Left hindlimb (tissue), 1 donor: ENCODE measurements around the gene USP44.
"Not testable (repeated sequence)": the region's sequence is repeated elsewhere in the genome, so short reads cannot be mapped to it uniquely, and the experiment has no call there.

Source experiments
- DNase-seq: peaks from one replicate; pipeline ENCODE4 v3.0.0-alpha.2; 2018

Gene USP44

GRCh38 chr12:95551305-95551704 is at the start of gene USP44:
Gene USP44, minus strand, starts transcription at chr12:95551476. Its CDS starts 17,220 bp downstream, at chr12:95534256.
- DNase-seq: no peak

GRCh38 chr12:95600567-95600966 is 49.3 kb upstream of the USP44 start:
- no peak for DNase-seq

GRCh38 chr12:95599880-95600279 is 48.6 kb upstream of the USP44 start:
- DNase-seq: no peak

GRCh38 chr12:95594136-95594535 is 42.9 kb upstream of the USP44 start:
- no peak for DNase-seq

GRCh38 chr12:95593266-95593871 is 42.1 kb upstream of the USP44 start:
- peak; percentile 78 for DNase-seq

- no peak for DNase-seq
Measured at GRCh38 chr12:95591731-95592130, 40.5 kb upstream of the USP44 start.

- DNase-seq: no peak
Measured at GRCh38 chr12:95590775-95591174, 39.5 kb upstream of the USP44 start.

- no peak for DNase-seq
Measured at GRCh38 chr12:95583933-95584332, 32.7 kb upstream of the USP44 start.

GRCh38 chr12:95582230-95583058 is 31.2 kb upstream of the USP44 start:
- no peak for DNase-seq

GRCh38 chr12:95577820-95578219 is 26.5 kb upstream of the USP44 start:
- no peak for DNase-seq

- DNase-seq: no peak
Measured at GRCh38 chr12:95574799-95575452, 23.6 kb upstream of the USP44 start.

- DNase-seq: no peak
Measured at GRCh38 chr12:95573951-95574576, 22.8 kb upstream of the USP44 start.

GRCh38 chr12:95571369-95571768 is 20.1 kb upstream of the USP44 start:
- no peak for DNase-seq

- DNase-seq: not testable (repeated sequence)
Measured at GRCh38 chr12:95568045-95568444, 16.8 kb upstream of the USP44 start.

- DNase-seq: no peak
Measured at GRCh38 chr12:95557625-95558024, 6.3 kb upstream of the USP44 start.

- DNase-seq: no peak
Measured at GRCh38 chr12:95554532-95555071, 3.3 kb upstream of the USP44 start.

- no peak for DNase-seq
Measured at GRCh38 chr12:95553197-95553943, 2.1 kb upstream of the USP44 start.

- no peak for DNase-seq
Measured at GRCh38 chr12:95551913-95552516, 739 bp upstream of the USP44 start.

GRCh38 chr12:95549392-95550084 is 1.7 kb downstream of the USP44 start:
- DNase-seq: no peak

- DNase-seq: peak; percentile 43
Measured at GRCh38 chr12:95548539-95549391, 2.5 kb downstream of the USP44 start.
